ENCODE measurements around the gene WFDC5. TPM values are rescaled to one million over a fixed set of nuclear protein-coding genes. Genes with fewer than 3 reads are reported as not detected.

Gene WFDC5
- total and polyA plus RNA-seq, 2 experiments from 2014 or later: not detected

DNA sequence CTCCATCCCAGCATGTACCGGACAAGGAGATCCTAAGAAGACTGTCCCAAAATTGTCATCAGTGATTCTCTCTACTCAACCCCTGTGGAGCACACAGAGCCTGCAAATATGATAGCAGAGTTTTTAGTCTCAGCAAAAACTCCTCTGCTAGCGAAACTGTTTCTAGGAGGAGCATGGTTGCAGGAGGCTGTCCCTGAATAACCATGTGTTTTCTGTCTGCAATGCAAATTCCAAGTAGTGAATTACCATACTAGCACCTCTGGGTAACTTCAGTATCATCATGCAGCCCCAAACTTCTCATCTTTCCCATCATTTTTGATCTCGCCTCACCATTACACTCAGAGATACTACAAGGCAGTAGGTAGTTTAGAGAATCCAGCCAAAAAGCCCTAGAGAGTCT lies 34.1 kb upstream of the WFDC5 start (continued):
- TF ChIP-seq, protein P1, sequence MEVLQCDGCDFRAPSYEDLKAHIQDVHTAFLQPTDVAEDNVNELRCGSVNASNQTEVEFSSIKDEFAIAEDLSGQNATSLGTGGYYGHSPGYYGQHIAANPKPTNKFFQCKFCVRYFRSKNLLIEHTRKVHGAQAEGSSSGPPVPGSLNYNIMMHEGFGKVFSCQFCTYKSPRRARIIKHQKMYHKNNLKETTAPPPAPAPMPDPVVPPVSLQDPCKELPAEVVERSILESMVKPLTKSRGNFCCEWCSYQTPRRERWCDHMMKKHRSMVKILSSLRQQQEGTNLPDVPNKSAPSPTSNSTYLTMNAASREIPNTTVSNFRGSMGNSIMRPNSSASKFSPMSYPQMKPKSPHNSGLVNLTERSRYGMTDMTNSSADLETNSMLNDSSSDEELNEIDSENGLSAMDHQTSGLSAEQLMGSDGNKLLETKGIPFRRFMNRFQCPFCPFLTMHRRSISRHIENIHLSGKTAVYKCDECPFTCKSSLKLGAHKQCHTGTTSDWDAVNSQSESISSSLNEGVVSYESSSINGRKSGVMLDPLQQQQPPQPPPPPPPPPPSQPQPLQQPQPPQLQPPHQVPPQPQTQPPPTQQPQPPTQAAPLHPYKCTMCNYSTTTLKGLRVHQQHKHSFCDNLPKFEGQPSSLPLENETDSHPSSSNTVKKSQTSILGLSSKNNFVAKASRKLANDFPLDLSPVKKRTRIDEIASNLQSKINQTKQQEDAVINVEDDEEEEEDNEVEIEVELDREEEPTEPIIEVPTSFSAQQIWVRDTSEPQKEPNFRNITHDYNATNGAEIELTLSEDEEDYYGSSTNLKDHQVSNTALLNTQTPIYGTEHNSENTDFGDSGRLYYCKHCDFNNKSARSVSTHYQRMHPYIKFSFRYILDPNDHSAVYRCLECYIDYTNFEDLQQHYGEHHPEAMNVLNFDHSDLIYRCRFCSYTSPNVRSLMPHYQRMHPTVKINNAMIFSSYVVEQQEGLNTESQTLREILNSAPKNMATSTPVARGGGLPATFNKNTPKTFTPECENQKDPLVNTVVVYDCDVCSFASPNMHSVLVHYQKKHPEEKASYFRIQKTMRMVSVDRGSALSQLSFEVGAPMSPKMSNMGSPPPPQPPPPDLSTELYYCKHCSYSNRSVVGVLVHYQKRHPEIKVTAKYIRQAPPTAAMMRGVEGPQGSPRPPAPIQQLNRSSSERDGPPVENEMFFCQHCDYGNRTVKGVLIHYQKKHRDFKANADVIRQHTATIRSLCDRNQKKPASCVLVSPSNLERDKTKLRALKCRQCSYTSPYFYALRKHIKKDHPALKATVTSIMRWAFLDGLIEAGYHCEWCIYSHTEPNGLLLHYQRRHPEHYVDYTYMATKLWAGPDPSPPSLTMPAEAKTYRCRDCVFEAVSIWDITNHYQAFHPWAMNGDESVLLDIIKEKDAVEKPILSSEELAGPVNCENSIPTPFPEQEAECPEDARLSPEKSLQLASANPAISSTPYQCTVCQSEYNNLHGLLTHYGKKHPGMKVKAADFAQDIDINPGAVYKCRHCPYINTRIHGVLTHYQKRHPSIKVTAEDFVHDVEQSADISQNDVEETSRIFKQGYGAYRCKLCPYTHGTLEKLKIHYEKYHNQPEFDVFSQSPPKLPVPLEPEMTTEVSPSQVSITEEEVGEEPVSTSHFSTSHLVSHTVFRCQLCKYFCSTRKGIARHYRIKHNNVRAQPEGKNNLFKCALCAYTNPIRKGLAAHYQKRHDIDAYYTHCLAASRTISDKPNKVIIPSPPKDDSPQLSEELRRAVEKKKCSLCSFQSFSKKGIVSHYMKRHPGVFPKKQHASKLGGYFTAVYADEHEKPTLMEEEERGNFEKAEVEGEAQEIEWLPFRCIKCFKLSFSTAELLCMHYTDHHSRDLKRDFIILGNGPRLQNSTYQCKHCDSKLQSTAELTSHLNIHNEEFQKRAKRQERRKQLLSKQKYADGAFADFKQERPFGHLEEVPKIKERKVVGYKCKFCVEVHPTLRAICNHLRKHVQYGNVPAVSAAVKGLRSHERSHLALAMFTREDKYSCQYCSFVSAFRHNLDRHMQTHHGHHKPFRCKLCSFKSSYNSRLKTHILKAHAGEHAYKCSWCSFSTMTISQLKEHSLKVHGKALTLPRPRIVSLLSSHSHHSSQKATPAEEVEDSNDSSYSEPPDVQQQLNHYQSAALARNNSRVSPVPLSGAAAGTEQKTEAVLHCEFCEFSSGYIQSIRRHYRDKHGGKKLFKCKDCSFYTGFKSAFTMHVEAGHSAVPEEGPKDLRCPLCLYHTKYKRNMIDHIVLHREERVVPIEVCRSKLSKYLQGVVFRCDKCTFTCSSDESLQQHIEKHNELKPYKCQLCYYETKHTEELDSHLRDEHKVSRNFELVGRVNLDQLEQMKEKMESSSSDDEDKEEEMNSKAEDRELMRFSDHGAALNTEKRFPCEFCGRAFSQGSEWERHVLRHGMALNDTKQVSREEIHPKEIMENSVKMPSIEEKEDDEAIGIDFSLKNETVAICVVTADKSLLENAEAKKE (CRISPR knock-in tag; IDR thresholded peaks at IDR 0.05): no peak
- TF ChIP-seq POLR2AphosphoS5 (IDR thresholded peaks at IDR 0.05; ENCODE audit: low read depth) (no peak), STAT1 (IDR thresholded peaks at IDR 0.05; ENCODE audit: unreplicated experiment) (no peak), ZNF331 (CRISPR knock-in tag; IDR thresholded peaks at IDR 0.05; ENCODE audit: low read depth) (no peak), EZH2phosphoT487 (IDR thresholded peaks at IDR 0.05; ENCODE audit: unreplicated experiment) (no peak), CREB1 (CRISPR knock-in tag; IDR thresholded peaks at IDR 0.05; ENCODE audit: low read depth) (no peak), JUNB (IDR thresholded peaks at IDR 0.05; ENCODE audit: unreplicated experiment) (no peak), ZNF114 (CRISPR knock-in tag; IDR thresholded peaks at IDR 0.05) (no peak)

DNA sequence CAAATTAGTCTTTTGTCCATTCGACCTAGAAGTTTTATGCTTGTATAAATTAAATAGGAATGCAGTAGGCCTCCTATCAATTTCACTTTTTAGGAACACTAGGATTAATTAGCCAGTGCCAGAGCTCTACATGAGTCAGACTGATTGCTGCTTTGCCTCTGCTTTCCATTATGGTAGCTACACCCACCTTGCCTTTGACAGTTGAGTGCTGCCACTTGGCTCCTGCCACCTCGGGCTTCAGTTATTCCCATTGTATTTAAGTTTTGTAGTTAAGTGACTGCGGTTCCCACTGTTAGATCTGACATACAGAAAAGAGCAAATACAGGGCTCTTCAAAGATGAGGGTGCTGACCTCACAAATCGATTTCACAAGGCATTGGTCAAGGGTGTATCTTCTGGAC lies 25.9 kb upstream of the WFDC5 start:
- Histone ChIP-seq H4K20me1 (replicated peaks; ENCODE audit: insufficient read depth) (no peaks in the 10 kb centered on the region), H3F3A (replicated peaks; ENCODE audit: low read depth) (no peaks in the 10 kb centered on the region), H3K79me2 (replicated peaks; ENCODE audit: insufficient read depth) (no peaks in the 10 kb centered on the region), H3K27ac (ENCODE audit: low read depth) (no peak overlapping the region), H2AFZ (no peak overlapping the region), H3K4me1 (ENCODE audit: insufficient read depth) (no peaks in the 10 kb centered on the region), H3K9me2 (ENCODE audit: insufficient read depth) (peaks cover 10% of the 10 kb centered on the region; the same call in 1 of the 2 replicates), H3K4me3 (no peak overlapping the region), H3K4me2 (no peak overlapping the region), H3K36me3 (ENCODE audit: insufficient read depth) (no peaks in the 10 kb centered on the region), H3K27me3 (ENCODE audit: insufficient read depth) (no peaks in the 10 kb centered on the region)
- DNase-seq (ENCODE audit: low spot score): no peak
- no peak for ATAC-seq
- H3K9me3 Mint-ChIP-seq: no peaks in the 10 kb centered on the region
- H3K4me3 Mint-ChIP-seq: no peak overlapping the region
- no peak overlapping the region for H3K27ac Mint-ChIP-seq
- H3K27me3 Mint-ChIP-seq (ENCODE audit: insufficient read depth, low read depth, poor library complexity): no peaks in the 10 kb centered on the region
- no peaks in the 10 kb centered on the region for H3K36me3 Mint-ChIP-seq (ENCODE audit: low read depth)
- H3K4me1 Mint-ChIP-seq: no peaks in the 10 kb centered on the region
- TF ChIP-seq EZH2 (IDR thresholded peaks at IDR 0.05; ENCODE audit: low read depth, unreplicated experiment) (no peak), JUNB (IDR thresholded peaks at IDR 0.05; ENCODE audit: unreplicated experiment) (no peak), EZH2phosphoT487 (IDR thresholded peaks at IDR 0.05; ENCODE audit: unreplicated experiment) (no peak), CREB1 (CRISPR knock-in tag; IDR thresholded peaks at IDR 0.05; ENCODE audit: low read depth) (no peak), POLR2AphosphoS5 (IDR thresholded peaks at IDR 0.05; ENCODE audit: low read depth) (no peak), ZNF331 (CRISPR knock-in tag; IDR thresholded peaks at IDR 0.05; ENCODE audit: low read depth) (no peak), ZNF114 (CRISPR knock-in tag; IDR thresholded peaks at IDR 0.05) (no peak), NANOG (IDR thresholded peaks at IDR 0.05; ENCODE audit: borderline replicate concordance) (no peak)
- TF ChIP-seq, protein P2, sequence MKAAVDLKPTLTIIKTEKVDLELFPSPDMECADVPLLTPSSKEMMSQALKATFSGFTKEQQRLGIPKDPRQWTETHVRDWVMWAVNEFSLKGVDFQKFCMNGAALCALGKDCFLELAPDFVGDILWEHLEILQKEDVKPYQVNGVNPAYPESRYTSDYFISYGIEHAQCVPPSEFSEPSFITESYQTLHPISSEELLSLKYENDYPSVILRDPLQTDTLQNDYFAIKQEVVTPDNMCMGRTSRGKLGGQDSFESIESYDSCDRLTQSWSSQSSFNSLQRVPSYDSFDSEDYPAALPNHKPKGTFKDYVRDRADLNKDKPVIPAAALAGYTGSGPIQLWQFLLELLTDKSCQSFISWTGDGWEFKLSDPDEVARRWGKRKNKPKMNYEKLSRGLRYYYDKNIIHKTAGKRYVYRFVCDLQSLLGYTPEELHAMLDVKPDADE (IDR thresholded peaks at IDR 0.05): no peak
- TF ChIP-seq, protein P3, sequence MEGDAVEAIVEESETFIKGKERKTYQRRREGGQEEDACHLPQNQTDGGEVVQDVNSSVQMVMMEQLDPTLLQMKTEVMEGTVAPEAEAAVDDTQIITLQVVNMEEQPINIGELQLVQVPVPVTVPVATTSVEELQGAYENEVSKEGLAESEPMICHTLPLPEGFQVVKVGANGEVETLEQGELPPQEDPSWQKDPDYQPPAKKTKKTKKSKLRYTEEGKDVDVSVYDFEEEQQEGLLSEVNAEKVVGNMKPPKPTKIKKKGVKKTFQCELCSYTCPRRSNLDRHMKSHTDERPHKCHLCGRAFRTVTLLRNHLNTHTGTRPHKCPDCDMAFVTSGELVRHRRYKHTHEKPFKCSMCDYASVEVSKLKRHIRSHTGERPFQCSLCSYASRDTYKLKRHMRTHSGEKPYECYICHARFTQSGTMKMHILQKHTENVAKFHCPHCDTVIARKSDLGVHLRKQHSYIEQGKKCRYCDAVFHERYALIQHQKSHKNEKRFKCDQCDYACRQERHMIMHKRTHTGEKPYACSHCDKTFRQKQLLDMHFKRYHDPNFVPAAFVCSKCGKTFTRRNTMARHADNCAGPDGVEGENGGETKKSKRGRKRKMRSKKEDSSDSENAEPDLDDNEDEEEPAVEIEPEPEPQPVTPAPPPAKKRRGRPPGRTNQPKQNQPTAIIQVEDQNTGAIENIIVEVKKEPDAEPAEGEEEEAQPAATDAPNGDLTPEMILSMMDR (conservative IDR thresholded peaks at IDR 0.05; ENCODE audit: low read depth in 2 of 2): no peak
- TF ChIP-seq, protein P4, sequence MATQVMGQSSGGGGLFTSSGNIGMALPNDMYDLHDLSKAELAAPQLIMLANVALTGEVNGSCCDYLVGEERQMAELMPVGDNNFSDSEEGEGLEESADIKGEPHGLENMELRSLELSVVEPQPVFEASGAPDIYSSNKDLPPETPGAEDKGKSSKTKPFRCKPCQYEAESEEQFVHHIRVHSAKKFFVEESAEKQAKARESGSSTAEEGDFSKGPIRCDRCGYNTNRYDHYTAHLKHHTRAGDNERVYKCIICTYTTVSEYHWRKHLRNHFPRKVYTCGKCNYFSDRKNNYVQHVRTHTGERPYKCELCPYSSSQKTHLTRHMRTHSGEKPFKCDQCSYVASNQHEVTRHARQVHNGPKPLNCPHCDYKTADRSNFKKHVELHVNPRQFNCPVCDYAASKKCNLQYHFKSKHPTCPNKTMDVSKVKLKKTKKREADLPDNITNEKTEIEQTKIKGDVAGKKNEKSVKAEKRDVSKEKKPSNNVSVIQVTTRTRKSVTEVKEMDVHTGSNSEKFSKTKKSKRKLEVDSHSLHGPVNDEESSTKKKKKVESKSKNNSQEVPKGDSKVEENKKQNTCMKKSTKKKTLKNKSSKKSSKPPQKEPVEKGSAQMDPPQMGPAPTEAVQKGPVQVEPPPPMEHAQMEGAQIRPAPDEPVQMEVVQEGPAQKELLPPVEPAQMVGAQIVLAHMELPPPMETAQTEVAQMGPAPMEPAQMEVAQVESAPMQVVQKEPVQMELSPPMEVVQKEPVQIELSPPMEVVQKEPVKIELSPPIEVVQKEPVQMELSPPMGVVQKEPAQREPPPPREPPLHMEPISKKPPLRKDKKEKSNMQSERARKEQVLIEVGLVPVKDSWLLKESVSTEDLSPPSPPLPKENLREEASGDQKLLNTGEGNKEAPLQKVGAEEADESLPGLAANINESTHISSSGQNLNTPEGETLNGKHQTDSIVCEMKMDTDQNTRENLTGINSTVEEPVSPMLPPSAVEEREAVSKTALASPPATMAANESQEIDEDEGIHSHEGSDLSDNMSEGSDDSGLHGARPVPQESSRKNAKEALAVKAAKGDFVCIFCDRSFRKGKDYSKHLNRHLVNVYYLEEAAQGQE (IDR thresholded peaks at IDR 0.05; ENCODE audit: unreplicated experiment): no peak
